Smooth muscle cell (in vitro differentiated cells): ENCODE data around the gene ADAMTS20. TPM values are rescaled to one million over a fixed set of nuclear protein-coding genes. Genes with fewer than 3 reads are reported as not detected.
A peak's percentile ranks its signal among the peaks of the same experiment; 100 is the strongest.

Experiments
- DNase-seq: peaks from one replicate; lab custom pipeline; 2025; ENCODE audit not compliant: unreplicated experiment; lab: John Stamatoyannopoulos, UW
- H2AFZ ChIP-seq: fragments of 200-600 bp; sonication (generic); 2 replicates; pipeline ENCODE4 v1.6.0; 2016; ENCODE audit warnings: antibody characterized with exemption, low read depth, mild to moderate bottlenecking
- H3F3A ChIP-seq: fragments of 200-600 bp; sonication (generic); 2 replicates; pipeline ENCODE4 v1.6.0; 2017; ENCODE audit warnings: antibody characterized with exemption, low read depth
- H3K27ac ChIP-seq: fragments of 200-600 bp; sonication (generic); 2 replicates; pipeline ENCODE4 v1.5.1; 2016; ENCODE audit warnings: low read depth, mild to moderate bottlenecking
- H3K27me3 ChIP-seq: fragments of 200-600 bp; sonication (generic); 2 replicates; pipeline ENCODE4 v1.6.1; 2016; ENCODE audit warnings: low read depth, mild to moderate bottlenecking
- H3K36me3 ChIP-seq: fragments of 200-600 bp; sonication (generic); 2 replicates; pipeline ENCODE4 v1.5.1; 2016; ENCODE audit warnings: low read depth
- H3K4me1 ChIP-seq: fragments of 200-600 bp; sonication (generic); 2 replicates; pipeline ENCODE4 v1.5.1; 2016; ENCODE audit warnings: low read depth
- H3K4me2 ChIP-seq: fragments of 200-600 bp; sonication (generic); 2 replicates; pipeline ENCODE4 v1.6.0; 2016; ENCODE audit warnings: mild to moderate bottlenecking
- H3K4me3 ChIP-seq: fragments of 200-600 bp; sonication (generic); 2 replicates; pipeline ENCODE4 v1.5.1; 2016; ENCODE audit warnings: mild to moderate bottlenecking
- H3K79me2 ChIP-seq: fragments of 200-600 bp; sonication (generic); 2 replicates; pipeline ENCODE4 v1.6.0; 2016; ENCODE audit warnings: low read depth, mild to moderate bottlenecking
- H3K9ac ChIP-seq: fragments of 200-600 bp; sonication (generic); 2 replicates; pipeline ENCODE4 v1.6.0; 2016; ENCODE audit warnings: low read depth
- H3K9me3 ChIP-seq: fragments of 200-600 bp; sonication (generic); replicated peaks from 2 replicates; pipeline ENCODE4 v1.5.1; 2016; ENCODE audit warnings: low read depth
- H4K20me1 ChIP-seq: fragments of 200-600 bp; sonication (generic); 2 replicates; pipeline ENCODE4 v1.6.0; 2016; ENCODE audit warnings: low read depth
- CTCF ChIP-seq: fragments of 200-600 bp; sonication (generic); IDR thresholded peaks from 2 replicates; pipeline ENCODE4 v1.5.1; 2017; ENCODE audit warnings: borderline replicate concordance, mild to moderate bottlenecking, antibody characterized with exemption; ENCODE audit not compliant: insufficient read depth, poor library complexity, severe bottlenecking
- WGBS: methylation state at CpG from one replicate; pipeline ENCODE4 v1.1.7; 2016; ENCODE audit warnings: low lambda C conversion rate; 5-methylcytosine and 5-hydroxymethylcytosine counted together
- polyA plus RNA-seq: library from polyadenylated mRNA; unstranded; fragments of >200 nt; fragmentation: Nextera tagmentation; extraction: Ambion mirVana; gene quantifications from 2 replicates; pipeline ENCODE4 v1.2.1, GENCODE V29; 2016
- total RNA-seq: library from RNA; depleted of rRNA; stranded (reverse); fragments of >200 nt; gene quantifications from 2 replicates; pipeline ENCODE4 v1.2.3, GENCODE V29; 2014

ADAMTS20 gene
- total and polyA plus RNA-seq, 2 experiments from 2014 or later = 1.4 to 4.2 TPM

DNA sequence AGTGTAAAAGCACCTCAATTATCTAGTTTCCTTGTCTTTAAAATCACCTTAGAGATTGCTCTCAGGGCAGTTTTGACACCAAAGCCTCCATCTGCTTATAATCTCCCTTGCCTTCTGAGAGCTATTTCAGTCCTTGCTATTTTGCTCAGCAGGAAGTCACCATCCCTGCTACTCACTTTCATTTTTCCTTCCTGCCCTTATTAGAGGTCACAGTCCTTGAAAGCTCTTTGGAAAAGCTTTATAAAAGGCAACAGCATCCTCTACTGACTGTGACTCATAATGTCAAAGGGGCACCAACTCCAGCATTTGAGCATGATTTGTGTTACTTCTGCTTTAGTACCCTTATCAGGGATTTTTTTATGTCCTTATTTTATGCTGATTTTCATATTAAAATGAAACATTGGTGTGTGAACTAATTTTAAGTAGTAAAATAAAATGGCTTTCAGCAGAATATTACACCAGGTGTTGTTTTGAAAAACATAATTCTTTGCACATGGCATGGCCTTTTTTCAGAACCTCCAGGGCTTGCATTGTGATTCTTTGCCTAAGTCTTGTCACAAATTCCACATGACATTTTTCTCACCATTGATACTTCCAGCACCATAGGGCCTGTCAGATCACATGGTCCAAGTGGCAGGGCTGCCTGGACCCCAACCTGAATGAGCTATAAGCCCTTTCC, 213.0 kb downstream of the ADAMTS20 start:
- Histone ChIP-seq H3K27ac (no peak overlapping the region), H3K27me3 (no peaks in the 10 kb centered on the region), H2AFZ (no peak overlapping the region), H3K36me3 (no peaks in the 10 kb centered on the region), H4K20me1 (no peaks in the 10 kb centered on the region), H3F3A (peaks cover 5% of the 10 kb centered on the region), H3K4me1 (peaks cover 5% of the 10 kb centered on the region), H3K4me2 (peak overlapping the region; percentile 63), H3K9me3 (peaks cover 2% of the 10 kb centered on the region), H3K9ac (no peak overlapping the region), H3K4me3 (no peak overlapping the region), H3K79me2 (no peaks in the 10 kb centered on the region)
- no peak for DNase-seq
- TF ChIP-seq CTCF = peak; percentile 59

- DNase-seq = no peak
- Histone ChIP-seq H3K36me3 (no peaks in the 10 kb centered on the region), H3F3A (peaks cover 9% of the 10 kb centered on the region), H3K4me2 (no peak overlapping the region), H3K4me1 (peaks cover 9% of the 10 kb centered on the region), H3K79me2 (no peaks in the 10 kb centered on the region), H3K9me3 (no peaks in the 10 kb centered on the region), H2AFZ (no peak overlapping the region), H3K27me3 (no peaks in the 10 kb centered on the region), H3K27ac (no peak overlapping the region), H3K4me3 (no peak overlapping the region), H3K9ac (no peak overlapping the region), H4K20me1 (no peaks in the 10 kb centered on the region)
- TF ChIP-seq CTCF = no peak
- WGBS = 52% methylated on average over 4 of the region's 4 CpGs
Observed at GRCh38 chr12:43337571-43338444, 214.2 kb downstream of the ADAMTS20 start.

DNA sequence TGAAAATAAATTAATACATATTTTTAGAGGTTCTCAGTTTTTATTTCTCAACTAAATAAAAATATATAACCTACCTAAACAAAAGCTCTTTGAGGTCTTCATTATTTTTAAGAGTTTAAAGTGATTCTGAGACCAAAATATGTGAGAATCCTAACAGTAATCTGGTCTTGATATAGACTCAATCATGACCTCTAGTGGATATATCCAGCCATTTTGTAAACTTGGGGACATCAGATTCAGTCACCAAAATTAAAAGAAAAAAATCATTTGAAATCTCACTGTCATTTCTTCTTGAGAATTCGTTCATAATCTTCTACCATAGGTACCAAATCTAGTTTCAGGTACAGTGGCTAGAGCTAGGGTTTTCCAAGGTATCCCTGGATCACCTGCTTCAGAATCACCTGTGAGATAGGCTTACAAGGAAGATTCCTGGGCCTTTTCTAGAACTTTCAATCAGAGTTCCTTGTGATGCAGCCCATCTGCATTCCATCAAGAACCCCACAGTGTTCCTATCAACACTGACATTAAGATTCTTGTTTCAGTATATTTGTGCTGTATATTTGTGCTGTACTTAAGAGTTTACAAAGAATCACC, 214.9 kb downstream of the ADAMTS20 start:
- H3K4me2 ChIP-seq = no peak overlapping the region
- H3K27ac ChIP-seq = no peak overlapping the region
- no peak overlapping the region for H3K9ac ChIP-seq
- H3K27me3 ChIP-seq = no peaks in the 10 kb centered on the region
- no peaks in the 10 kb centered on the region for H4K20me1 ChIP-seq
- 5% methylated on average over 1 of the region's 1 CpG for WGBS
- H3K79me2 ChIP-seq = no peaks in the 10 kb centered on the region
- H2AFZ ChIP-seq = no peak overlapping the region
- peak; percentile 62 for TF ChIP-seq CTCF
- H3K4me1 ChIP-seq = peaks cover 12% of the 10 kb centered on the region
- no peaks in the 10 kb centered on the region for H3K36me3 ChIP-seq
- DNase-seq = no peak
- H3K4me3 ChIP-seq = no peak overlapping the region
- no peaks in the 10 kb centered on the region for H3K9me3 ChIP-seq
- peaks cover 13% of the 10 kb centered on the region for H3F3A ChIP-seq
